ENCODE data around the gene RPUSD1.

- TF ChIP-seq CTCF (IDR thresholded peaks at IDR 0.05 in 2 of 3, conservative IDR thresholded peaks at IDR 0.05 in 1 of 3; ENCODE audit: borderline replicate concordance in 1 of 3, insufficient read depth in 1 of 3, low read depth in 2 of 3, low read length in 2 of 3) (no peak), POLR2A (IDR thresholded peaks at IDR 0.05; ENCODE audit: borderline replicate concordance, extremely low read depth, insufficient read depth, insufficient read length) (no peak), RAD21 (IDR thresholded peaks at IDR 0.05; ENCODE audit: low read depth) (no peak), YY1 (IDR thresholded peaks at IDR 0.05; ENCODE audit: extremely low read depth, insufficient replicate concordance, low read depth, low read length) (no peak), POLR2AphosphoS5 (IDR thresholded peaks at IDR 0.05; ENCODE audit: low read depth, low read length) (no peak), TCF7L2 (IDR thresholded peaks at IDR 0.05; ENCODE audit: borderline replicate concordance, extremely low read depth, insufficient read depth, insufficient read length) (no peak), REST (IDR thresholded peaks at IDR 0.05; ENCODE audit: low read depth) (no peak), EZH2 (IDR thresholded peaks at IDR 0.05) (no peak), SRF (IDR thresholded peaks at IDR 0.05; ENCODE audit: low read depth) (no peak), SIN3A (IDR thresholded peaks at IDR 0.05; ENCODE audit: low read depth) (no peak)
Observed at GRCh38 chr16:822909-823297, 34.7 kb upstream of the RPUSD1 start.

Data from HCT116 (cell line).